IMR-90 (cell line): ENCODE results near the gene FOSB. TPM values are rescaled to one million over a fixed set of nuclear protein-coding genes. Genes with fewer than 3 reads are reported as not detected.
A peak's percentile ranks its signal among the peaks of the same experiment; 100 is the strongest.

Source experiments
- ATAC-seq: fragments of 200-7000 bp; cut with Tn5 transposase; 2 replicates; pipeline ENCODE4 v1.9.1; 2020; ENCODE audit warnings: low read depth, mild to moderate bottlenecking, moderate library complexity
- BruUV-seq: library from RNA; stranded (reverse); fragments of 400-500 nt; replicated peaks from 2 replicates; lab custom pipeline; 2021; lab: Mats Ljungman, UMichigan
- CTCF ChIA-PET: fragments of 300-600 bp; formaldehyde crosslinking; extraction: SDS; loops from one replicate; lab custom pipeline; 2021; ENCODE audit warnings: antibody characterized with exemption; lab: Yijun Ruan, JAX
- POLR2A ChIA-PET: fragments of 300-600 bp; sonication (Branson Sonifier 250); formaldehyde crosslinking; loops from one replicate; lab custom pipeline; 2022; ENCODE audit warnings: antibody characterized with exemption; ENCODE audit not compliant: unreplicated experiment; lab: Charles Lee
- DNase-seq: peaks from one replicate; pipeline ENCODE4 v3.0.0; 2013
- H2AFZ ChIP-seq: replicated peaks from 2 replicates; pipeline ENCODE3; 2013; ENCODE audit warnings: low read length, mild to moderate bottlenecking; ENCODE audit not compliant: poor library complexity
- H2AK5ac ChIP-seq: 2 replicates; pipeline ENCODE4 v1.6.1; 2013; ENCODE audit warnings: low read depth, low read length, inconsistent platforms
- H2AK9ac ChIP-seq: replicated peaks from 2 replicates; pipeline ENCODE3; 2013; ENCODE audit warnings: mild to moderate bottlenecking, low read depth, low read length, moderate library complexity; ENCODE audit not compliant: poor library complexity
- H2BK120ac ChIP-seq: 2 replicates; pipeline ENCODE4 v1.6.1; 2013; ENCODE audit warnings: low read depth, low read length, inconsistent platforms
- H2BK15ac ChIP-seq: 3 replicates; pipeline ENCODE4 v1.6.1; 2013; ENCODE audit warnings: low read depth, low read length, inconsistent platforms
- H2BK20ac ChIP-seq: 2 replicates; pipeline ENCODE4 v1.6.1; 2013; ENCODE audit warnings: low read depth, mild to moderate bottlenecking, inconsistent platforms, low read length, moderate library complexity
- H2BK5ac ChIP-seq: 2 replicates; pipeline ENCODE4 v1.6.1; 2013; ENCODE audit warnings: mild to moderate bottlenecking, low read depth, low read length, inconsistent platforms; ENCODE audit not compliant: poor library complexity, severe bottlenecking
- H3K14ac ChIP-seq: replicated peaks from 2 replicates; pipeline ENCODE4 v1.6.1; 2013; ENCODE audit warnings: low read depth, low read length, inconsistent platforms
- H3K18ac ChIP-seq: 2 replicates; pipeline ENCODE4 v1.6.1; 2013; ENCODE audit warnings: low read depth, low read length, control low read depth
- H3K23ac ChIP-seq: 2 replicates; pipeline ENCODE4 v1.6.1; 2013; ENCODE audit warnings: low read depth, low read length, inconsistent platforms
- H3K27ac ChIP-seq: 2 replicates; pipeline ENCODE4 v1.5.1; 2013; ENCODE audit warnings: mild to moderate bottlenecking, control low read depth, low read length; ENCODE audit not compliant: insufficient read depth
- H3K27me3 ChIP-seq: 2 replicates; pipeline ENCODE4 v1.6.1; 2013; ENCODE audit warnings: low read length; ENCODE audit not compliant: control insufficient read depth, insufficient read depth
- H3K36me3 ChIP-seq: 2 replicates; pipeline ENCODE4 v1.6.1; 2013; ENCODE audit warnings: low read length, mixed read lengths; ENCODE audit not compliant: control insufficient read depth, insufficient read depth
- H3K4ac ChIP-seq: 2 replicates; pipeline ENCODE4 v1.6.1; 2013; ENCODE audit warnings: low read depth, low read length, inconsistent platforms
- H3K4me1 ChIP-seq: 2 replicates; pipeline ENCODE4 v1.6.1; 2013; ENCODE audit warnings: low read length, mixed read lengths; ENCODE audit not compliant: control insufficient read depth, insufficient read depth
- H3K4me2 ChIP-seq: 2 replicates; pipeline ENCODE4 v1.6.1; 2013; ENCODE audit warnings: low read depth, mild to moderate bottlenecking, control low read depth, low read length, moderate library complexity
- H3K4me3 ChIP-seq: 2 replicates; pipeline ENCODE4 v1.5.1; 2013; ENCODE audit warnings: low read depth, mild to moderate bottlenecking, control low read depth, low read length, moderate library complexity; ENCODE audit not compliant: insufficient read depth
- H3K56ac ChIP-seq: 2 replicates; pipeline ENCODE4 v1.6.1; 2013; ENCODE audit warnings: low read length, inconsistent platforms; ENCODE audit not compliant: insufficient read depth; ENCODE audit errors: extremely low read depth
- H3K79me1 ChIP-seq, 2 experiments: 2 replicates each; pipeline ENCODE4 v1.6.1; 2013; ENCODE audit warnings: low read length in 2 of 2, inconsistent platforms in 1 of 2, low read depth in 1 of 2
- H3K9ac ChIP-seq: 2 replicates; pipeline ENCODE4 v1.6.1; 2013; ENCODE audit warnings: low read depth, low read length, control low read depth
- H3K9me1 ChIP-seq: 2 replicates; pipeline ENCODE4 v1.6.1; 2013; ENCODE audit warnings: low read length, inconsistent platforms; ENCODE audit not compliant: insufficient read depth
- H3K9me3 ChIP-seq: 2 replicates; pipeline ENCODE4 v1.6.1; 2013; ENCODE audit warnings: low read length; ENCODE audit not compliant: control insufficient read depth, insufficient read depth
- H4K20me1 ChIP-seq: 2 replicates; pipeline ENCODE4 v1.6.1; 2013; ENCODE audit warnings: low read length, inconsistent platforms; ENCODE audit not compliant: insufficient read depth
- H4K5ac ChIP-seq: 2 replicates; pipeline ENCODE4 v1.6.1; 2013; ENCODE audit warnings: mild to moderate bottlenecking, low read depth, low read length, control low read depth
- H4K8ac ChIP-seq, 2 experiments: 2 replicates each; pipeline ENCODE4 v1.6.1; 2013; ENCODE audit warnings: low read depth in 2 of 2, low read length in 2 of 2, control low read depth in 1 of 2, inconsistent platforms in 1 of 2
- H4K91ac ChIP-seq: 2 replicates; pipeline ENCODE4 v1.6.1; 2013; ENCODE audit warnings: low read depth, low read length, inconsistent platforms; ENCODE audit not compliant: insufficient read depth
- BHLHE40 ChIP-seq: fragments of 150-350 bp; IDR thresholded peaks from 2 replicates; pipeline ENCODE4 v1.6.1; 2016; ENCODE audit warnings: mild to moderate bottlenecking, low read depth, low read length
- CEBPB ChIP-seq: IDR thresholded peaks from 2 replicates; pipeline ENCODE4 v1.6.1; 2012; ENCODE audit warnings: low read depth, low read length, improper control_type of control experiment
- CHD1 ChIP-seq: IDR thresholded peaks from 2 replicates; pipeline ENCODE4 v1.6.1; 2012; ENCODE audit warnings: low read depth, low read length, improper control_type of control experiment
- FOS ChIP-seq: fragments of 150-350 bp; IDR thresholded peaks from 2 replicates; pipeline ENCODE4 v1.6.1; 2016; ENCODE audit warnings: low read depth, low read length
- MAFK ChIP-seq: IDR thresholded peaks from 2 replicates; pipeline ENCODE4 v1.6.1; 2012; ENCODE audit warnings: low read depth, low read length, improper control_type of control experiment
- MAZ ChIP-seq: IDR thresholded peaks from 2 replicates; pipeline ENCODE4 v1.6.1; 2012; ENCODE audit warnings: low read depth, mild to moderate bottlenecking, low read length, improper control_type of control experiment, moderate library complexity, borderline replicate concordance
- MXI1 ChIP-seq: IDR thresholded peaks from 2 replicates; pipeline ENCODE4 v1.6.1; 2012; ENCODE audit warnings: low read depth, mild to moderate bottlenecking, low read length, moderate library complexity, borderline replicate concordance
- NFE2L2 ChIP-seq: fragments of 150-350 bp; IDR thresholded peaks from 2 replicates; pipeline ENCODE4 v1.6.1; 2016; ENCODE audit warnings: low read depth, mild to moderate bottlenecking, low read length
- POLR2A ChIP-seq: IDR thresholded peaks from 2 replicates; pipeline ENCODE4 v1.6.1; 2012; ENCODE audit warnings: mild to moderate bottlenecking, low read depth, low read length
- RAD21 ChIP-seq: IDR thresholded peaks from 2 replicates; pipeline ENCODE4 v1.6.1; 2012; ENCODE audit warnings: low read length, improper control_type of control experiment
- RCOR1 ChIP-seq: IDR thresholded peaks from 2 replicates; pipeline ENCODE4 v1.6.1; 2012; ENCODE audit warnings: mild to moderate bottlenecking, low read length, improper control_type of control experiment; ENCODE audit not compliant: insufficient replicate concordance
- RFX5 ChIP-seq: IDR thresholded peaks from 2 replicates; pipeline ENCODE4 v1.8.0; 2012; ENCODE audit warnings: low read depth, mild to moderate bottlenecking, low read length, moderate library complexity
- SMC3 ChIP-seq: fragments of 150-350 bp; IDR thresholded peaks from 2 replicates; pipeline ENCODE4 v1.6.1; 2016; ENCODE audit warnings: low read depth, mild to moderate bottlenecking, antibody characterized with exemption, low read length, moderate library complexity
- USF2 ChIP-seq: fragments of 150-350 bp; IDR thresholded peaks from 2 replicates; pipeline ENCODE4 v1.6.1; 2017; ENCODE audit warnings: mild to moderate bottlenecking, antibody characterized with exemption, low read length, low read depth
- WGBS, 2 experiments: methylation state at CpG; one replicate each; pipeline versions ENCODE4 v1.1.5 to v1.1.7; 2013; ENCODE audit warnings: missing lambda C conversion rate in 2 of 2; ENCODE audit not compliant: insufficient read length in 1 of 2; ENCODE audit errors: extremely low coverage in 2 of 2; 5-methylcytosine and 5-hydroxymethylcytosine counted together
- dilution Hi-C: fragments of 300-500 bp; cut with HindIII; formaldehyde crosslinking; loops from one replicate; pipeline ENCODE4 v1.14.3; 2018; ENCODE audit warnings: low sequenced_read_pairs; ENCODE audit not compliant: unreplicated experiment
- in situ Hi-C: fragments of 300-500 bp; cut with MboI; formaldehyde crosslinking; loops from 3 replicates; pipeline ENCODE4 v1.14.3; 2019; ENCODE audit warnings: low sequenced_read_pairs, inconsistent platforms, mixed read lengths
- intact Hi-C: fragments of 100-400 bp; cut with micrococcal nuclease; formaldehyde crosslinking; loops from 2 replicates; pipeline ENCODE4 v1.10.0; 2022
- polyA plus RNA-seq, 3 experiments: library from polyadenylated mRNA; depleted of rRNA; stranded (reverse); fragments of >200 nt; gene quantifications; 2 replicates each; pipeline ENCODE4 v1.2.3, GENCODE V29; 2012; ENCODE audit warnings: low replicate concordance in 1 of 3
- total RNA-seq: library from RNA; depleted of rRNA; stranded (reverse); fragments of >200 nt; gene quantifications from 2 replicates; pipeline ENCODE4 v1.2.3, GENCODE V29; 2012
- TF ChIP-seq, protein P1 (sequence below): conservative IDR thresholded peaks from 2 replicates; pipeline ENCODE4 v1.5.1; 2012; ENCODE audit warnings: mild to moderate bottlenecking, low read depth, low read length, improper control_type of control experiment
- TF ChIP-seq, protein P2 (sequence below): fragments of 150-350 bp; IDR thresholded peaks from 2 replicates; pipeline ENCODE4 v1.6.1; 2016; ENCODE audit warnings: low read depth, mild to moderate bottlenecking, low read length, moderate library complexity, borderline replicate concordance

Gene FOSB
- total and polyA plus RNA-seq, 2 of the 4 experiments (the other 2 are of a cell fraction), result 11.1 to 15.6 TPM

DNA sequence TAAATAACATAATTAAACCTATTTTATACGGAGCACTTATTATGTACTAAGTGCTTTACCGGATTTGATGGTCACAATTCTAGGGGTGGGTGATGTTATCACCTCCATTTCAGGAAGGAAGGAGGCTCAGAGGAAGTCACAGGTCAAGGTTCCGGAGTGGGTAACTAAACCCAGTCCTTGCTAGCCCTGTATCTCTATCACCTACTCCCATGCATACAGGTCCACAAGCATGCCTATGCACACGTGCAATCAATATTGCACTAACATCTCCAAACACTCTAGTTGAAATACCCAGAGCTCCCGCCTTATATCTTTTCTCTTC lies 17.8 kb upstream of the FOSB start:
- Histone ChIP-seq H3K18ac (no peak overlapping the region), H3K79me1 (peaks cover 0 to 17% of the 10 kb centered on the region in 2 experiments; a peak in 1 of 4 replicates), H2AK5ac (no peak overlapping the region), H4K5ac (no peak overlapping the region), H2BK120ac (no peak overlapping the region), H3K9me3 (no peaks in the 10 kb centered on the region), H3K27me3 (no peaks in the 10 kb centered on the region), H2BK5ac (no peak overlapping the region), H2AK9ac (peak overlapping the region; percentile 22), H3K56ac (no peak overlapping the region), H4K8ac (no peak overlapping the region; a peak in 1 of 4 replicates), H3K4ac (no peak overlapping the region), H3K4me2 (peak overlapping the region; percentile 74), H3K23ac (peak overlapping the region; percentile 14; the same call in 1 of the 2 replicates), H2BK20ac (no peak overlapping the region), H4K20me1 (no peaks in the 10 kb centered on the region; the same call in 1 of the 2 replicates), H3K4me3 (no peak overlapping the region; the same call in 1 of the 2 replicates), H2AFZ (peak overlapping the region; percentile 85), H3K4me1 (peaks cover 5% of the 10 kb centered on the region; the same call in 1 of the 2 replicates), H3K36me3 (no peaks in the 10 kb centered on the region), H3K14ac (no peak overlapping the region), H3K9me1 (peaks cover 10% of the 10 kb centered on the region), H4K91ac (no peak overlapping the region), H3K9ac (0 out of 2 replicates have a peak overlapping the region, but pooled peaks have one; percentile 15), H2BK15ac (no peak overlapping the region; the same call in 2 of the 3 replicates), H3K27ac (no peak overlapping the region)
- POLR2A ChIA-PET, result no interaction called here
- ATAC-seq (no peak), DNase-seq (no peak)
- intact Hi-C loops (no loop called here), in situ Hi-C loops (no loop called here), dilution Hi-C loops (no loop called here)
- no peak for TF ChIP-seq RCOR1
- TF ChIP-seq MAZ, result no peak
- TF ChIP-seq USF2, result no peak
- TF ChIP-seq, protein P1, sequence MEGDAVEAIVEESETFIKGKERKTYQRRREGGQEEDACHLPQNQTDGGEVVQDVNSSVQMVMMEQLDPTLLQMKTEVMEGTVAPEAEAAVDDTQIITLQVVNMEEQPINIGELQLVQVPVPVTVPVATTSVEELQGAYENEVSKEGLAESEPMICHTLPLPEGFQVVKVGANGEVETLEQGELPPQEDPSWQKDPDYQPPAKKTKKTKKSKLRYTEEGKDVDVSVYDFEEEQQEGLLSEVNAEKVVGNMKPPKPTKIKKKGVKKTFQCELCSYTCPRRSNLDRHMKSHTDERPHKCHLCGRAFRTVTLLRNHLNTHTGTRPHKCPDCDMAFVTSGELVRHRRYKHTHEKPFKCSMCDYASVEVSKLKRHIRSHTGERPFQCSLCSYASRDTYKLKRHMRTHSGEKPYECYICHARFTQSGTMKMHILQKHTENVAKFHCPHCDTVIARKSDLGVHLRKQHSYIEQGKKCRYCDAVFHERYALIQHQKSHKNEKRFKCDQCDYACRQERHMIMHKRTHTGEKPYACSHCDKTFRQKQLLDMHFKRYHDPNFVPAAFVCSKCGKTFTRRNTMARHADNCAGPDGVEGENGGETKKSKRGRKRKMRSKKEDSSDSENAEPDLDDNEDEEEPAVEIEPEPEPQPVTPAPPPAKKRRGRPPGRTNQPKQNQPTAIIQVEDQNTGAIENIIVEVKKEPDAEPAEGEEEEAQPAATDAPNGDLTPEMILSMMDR, result no peak
- no peak for TF ChIP-seq POLR2A
- no peak for TF ChIP-seq MAFK
- TF ChIP-seq MXI1, result no peak
- TF ChIP-seq CEBPB, result no peak
- TF ChIP-seq, protein P2, sequence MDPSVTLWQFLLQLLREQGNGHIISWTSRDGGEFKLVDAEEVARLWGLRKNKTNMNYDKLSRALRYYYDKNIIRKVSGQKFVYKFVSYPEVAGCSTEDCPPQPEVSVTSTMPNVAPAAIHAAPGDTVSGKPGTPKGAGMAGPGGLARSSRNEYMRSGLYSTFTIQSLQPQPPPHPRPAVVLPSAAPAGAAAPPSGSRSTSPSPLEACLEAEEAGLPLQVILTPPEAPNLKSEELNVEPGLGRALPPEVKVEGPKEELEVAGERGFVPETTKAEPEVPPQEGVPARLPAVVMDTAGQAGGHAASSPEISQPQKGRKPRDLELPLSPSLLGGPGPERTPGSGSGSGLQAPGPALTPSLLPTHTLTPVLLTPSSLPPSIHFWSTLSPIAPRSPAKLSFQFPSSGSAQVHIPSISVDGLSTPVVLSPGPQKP, result no peak
- no peak for TF ChIP-seq RAD21
- no peak for TF ChIP-seq SMC3
- no peak for TF ChIP-seq CHD1
- TF ChIP-seq BHLHE40, result no peak
- TF ChIP-seq FOS, result no peak
- TF ChIP-seq NFE2L2, result no peak
- no peak for TF ChIP-seq RFX5
- 71% methylated on average over 1 of the region's 5 CpGs; no CpG with 5 or more reads in 1 of the 2 experiments for WGBS, 2 experiments
- no TSS peak for BruUV-seq
- CTCF ChIA-PET, result interaction anchor here (1.5 kb wide), 1 partner anchor 29 kb away, joined by 7 read pairs; no protein-coding TSS in a partner anchor
